22Rv1 (cell line): ENCODE measurements around the gene SLC29A3.

Experiments
- ZFX ChIP-seq: fragments of 450-650 bp; IDR thresholded peaks from 2 replicates; pipeline ENCODE4 v1.6.1; 2017; ENCODE audit warnings: antibody characterized with exemption, borderline replicate concordance
- TF ChIP-seq, protein P1 (sequence below): fragments of 450-650 bp; IDR thresholded peaks from 2 replicates; pipeline ENCODE4 v1.5.1; 2017; ENCODE audit warnings: mild to moderate bottlenecking

DNA sequence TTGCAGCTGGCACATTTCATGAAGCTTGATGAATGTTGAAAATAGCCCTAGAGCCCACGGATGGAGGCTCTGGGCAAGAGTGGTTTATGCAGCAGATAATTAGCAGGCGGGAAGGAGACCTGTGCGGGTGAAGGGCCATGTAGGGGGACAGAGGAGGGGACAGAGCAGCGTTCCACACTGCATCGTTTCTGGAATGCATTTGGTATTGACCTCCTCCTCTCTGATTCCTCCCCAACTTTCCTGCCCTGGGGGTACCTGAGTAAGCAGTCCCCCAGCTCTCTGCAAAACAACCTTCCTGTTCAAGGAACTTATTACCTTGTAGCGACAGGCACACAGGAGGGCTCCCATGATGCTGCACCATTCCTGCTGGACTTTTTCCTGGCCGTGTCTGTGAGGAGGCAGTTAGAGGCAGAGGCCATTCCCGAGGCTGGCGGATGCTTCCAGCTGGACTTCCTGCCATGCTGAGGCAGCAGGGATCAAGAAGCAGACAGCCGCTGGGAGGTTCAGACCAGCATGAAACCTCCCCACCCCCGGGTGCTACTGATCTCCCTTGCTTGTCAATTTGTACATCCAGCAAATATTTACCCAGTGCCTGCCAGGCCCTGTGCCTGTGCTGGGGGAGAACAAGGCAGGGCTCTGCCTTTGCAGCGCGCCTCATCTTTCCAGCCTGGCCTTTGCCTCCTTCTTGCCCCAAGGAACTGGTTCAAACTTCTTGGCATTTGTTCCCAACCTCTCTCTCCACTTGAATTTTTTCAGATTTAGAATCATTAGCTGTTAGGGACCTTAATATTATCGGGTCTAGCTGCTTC, 28.7 kb downstream of the SLC29A3 start:
- TF ChIP-seq, protein P1, sequence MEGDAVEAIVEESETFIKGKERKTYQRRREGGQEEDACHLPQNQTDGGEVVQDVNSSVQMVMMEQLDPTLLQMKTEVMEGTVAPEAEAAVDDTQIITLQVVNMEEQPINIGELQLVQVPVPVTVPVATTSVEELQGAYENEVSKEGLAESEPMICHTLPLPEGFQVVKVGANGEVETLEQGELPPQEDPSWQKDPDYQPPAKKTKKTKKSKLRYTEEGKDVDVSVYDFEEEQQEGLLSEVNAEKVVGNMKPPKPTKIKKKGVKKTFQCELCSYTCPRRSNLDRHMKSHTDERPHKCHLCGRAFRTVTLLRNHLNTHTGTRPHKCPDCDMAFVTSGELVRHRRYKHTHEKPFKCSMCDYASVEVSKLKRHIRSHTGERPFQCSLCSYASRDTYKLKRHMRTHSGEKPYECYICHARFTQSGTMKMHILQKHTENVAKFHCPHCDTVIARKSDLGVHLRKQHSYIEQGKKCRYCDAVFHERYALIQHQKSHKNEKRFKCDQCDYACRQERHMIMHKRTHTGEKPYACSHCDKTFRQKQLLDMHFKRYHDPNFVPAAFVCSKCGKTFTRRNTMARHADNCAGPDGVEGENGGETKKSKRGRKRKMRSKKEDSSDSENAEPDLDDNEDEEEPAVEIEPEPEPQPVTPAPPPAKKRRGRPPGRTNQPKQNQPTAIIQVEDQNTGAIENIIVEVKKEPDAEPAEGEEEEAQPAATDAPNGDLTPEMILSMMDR: no peak
- no peak for TF ChIP-seq ZFX
